Activated CD4-positive, alpha-beta T cell treated with anti-CD3 and anti-CD28 coated beads for 36 hours (primary cell): ENCODE measurements around the gene PPM1M. TPM values are rescaled to one million over a fixed set of nuclear protein-coding genes. Genes with fewer than 3 reads are reported as not detected.

ENCODE experiments used
- ATAC-seq: fragments of 200-7000 bp; cut with Tn5 transposase; one replicate; pipeline ENCODE4 v1.10.0; 2021; ENCODE audit warnings: mild to moderate bottlenecking, moderate library complexity
- CTCF ChIA-PET: fragments of 350-600 bp; sonication (Branson Sonifier 250); formaldehyde crosslinking; loops from one replicate; lab custom pipeline; 2021; ENCODE audit warnings: antibody characterized with exemption; lab: Charles Lee
- POLR2A ChIA-PET: fragments of 350-600 bp; sonication (Branson Sonifier 250); formaldehyde crosslinking; loops from one replicate; lab custom pipeline; 2021; ENCODE audit warnings: antibody characterized with exemption, inconsistent platforms; lab: Charles Lee
- DNase-seq: peaks from one replicate; pipeline ENCODE4 v3.0.0-alpha.2; 2020
- H3K27ac Mint-ChIP-seq: one replicate; pipeline ENCODE4 v1.8.0; 2021; ENCODE audit warnings: mixed read lengths
- H3K27me3 Mint-ChIP-seq: one replicate; pipeline ENCODE4 v1.8.0; 2021; ENCODE audit warnings: mixed read lengths
- H3K36me3 Mint-ChIP-seq: one replicate; pipeline ENCODE4 v1.8.0; 2021; ENCODE audit warnings: low read depth, mixed read lengths
- H3K4me1 Mint-ChIP-seq: one replicate; pipeline ENCODE4 v1.8.0; 2021; ENCODE audit warnings: mixed read lengths
- H3K4me3 Mint-ChIP-seq: one replicate; pipeline ENCODE4 v1.8.0; 2021; ENCODE audit warnings: mild to moderate bottlenecking, moderate library complexity, mixed read lengths
- H3K9me3 Mint-ChIP-seq: one replicate; pipeline ENCODE4 v1.8.0; 2021; ENCODE audit warnings: low read depth, mixed read lengths
- intact Hi-C, 2 experiments: fragments of 100-400 bp; cut with DNase I in 1 of 2; cut with micrococcal nuclease in 1 of 2; formaldehyde crosslinking; loops; one replicate each; pipeline versions ENCODE4 v1.14.2 to v1.15.1; 2022 to 2024; cut with DNase I, micrococcal nuclease
- total RNA-seq, 2 experiments: library from RNA; stranded (reverse); gene quantifications; one replicate each; pipeline ENCODE4 v1.2.3, GENCODE V29; 2021

Gene PPM1M
- total RNA-seq, 2 experiments from 2014 or later, result 52.9 to 59.2 TPM

- ChIA-PET CTCF (interaction anchor here (0.9 to 3.2 kb wide), 9 partner anchors 10 to 108 kb away, joined by 3 to 71 read pairs (median 7); no protein-coding TSS in a partner anchor), POLR2A (no interaction called here)
- no peak overlapping the region for H3K27ac Mint-ChIP-seq
- peaks cover 44% of the 10 kb centered on the region for H3K4me1 Mint-ChIP-seq
- ATAC-seq (no peak), DNase-seq (peak; percentile 4)
- no peaks in the 10 kb centered on the region for H3K27me3 Mint-ChIP-seq
- H3K36me3 Mint-ChIP-seq, result peaks cover 25% of the 10 kb centered on the region
- no peaks in the 10 kb centered on the region for H3K9me3 Mint-ChIP-seq
- H3K4me3 Mint-ChIP-seq, result no peak overlapping the region
- intact Hi-C loops, result no loop called here
Measured at GRCh38 chr3:52230461-52230860, 15.1 kb upstream of the PPM1M start.

- no peak overlapping the region for H3K4me3 Mint-ChIP-seq
- H3K27ac Mint-ChIP-seq, result no peak overlapping the region
- ChIA-PET CTCF (interaction anchor here (0.6 to 3.2 kb wide), 14 partner anchors 10 to 478 kb away, joined by 3 to 71 read pairs (median 4); no protein-coding TSS in a partner anchor), POLR2A (no interaction called here)
- H3K36me3 Mint-ChIP-seq, result peaks cover 25% of the 10 kb centered on the region
- DNase-seq, result peak; percentile 3
- H3K9me3 Mint-ChIP-seq, result no peaks in the 10 kb centered on the region
- intact Hi-C loops, result loop anchor here (1.0 kb wide), 1 partner anchor 108 kb away; no protein-coding TSS in a partner anchor
- no peaks in the 10 kb centered on the region for H3K27me3 Mint-ChIP-seq
- H3K4me1 Mint-ChIP-seq, result peaks cover 44% of the 10 kb centered on the region
- no peak for ATAC-seq
Measured at GRCh38 chr3:52230889-52231499, 14.6 kb upstream of the PPM1M start.

GRCh38 chr3:52231502-52232278 lies 13.9 kb upstream of the PPM1M start:
- H3K4me3 Mint-ChIP-seq, result no peak overlapping the region
- peak overlapping the region; percentile 63 for H3K27ac Mint-ChIP-seq
- ChIA-PET CTCF (interaction anchor here (0.5 to 3.2 kb wide), 21 partner anchors 10 to 477 kb away, joined by 3 to 71 read pairs (median 4); partner anchors contain the start of genes DNAH1 and WDR82), POLR2A (no interaction called here)
- H3K9me3 Mint-ChIP-seq, result no peaks in the 10 kb centered on the region
- intact Hi-C loops, result loop anchor here (1.0 kb wide), 1 partner anchor 108 kb away; no protein-coding TSS in a partner anchor
- DNase-seq (peak; percentile 89), ATAC-seq (peak; percentile 66)
- peaks cover 44% of the 10 kb centered on the region for H3K4me1 Mint-ChIP-seq
- H3K36me3 Mint-ChIP-seq, result peaks cover 25% of the 10 kb centered on the region
- H3K27me3 Mint-ChIP-seq, result no peaks in the 10 kb centered on the region

GRCh38 chr3:52232279-52233107 lies 13.1 kb upstream of the PPM1M start:
- ChIA-PET POLR2A (no interaction called here), CTCF (interaction anchor here (0.5 to 3.2 kb wide), 19 partner anchors 9 to 318 kb away, joined by 3 to 71 read pairs (median 4); partner anchors contain the start of genes DNAH1, GLYCTK and WDR82)
- Mint-ChIP-seq H3K27ac (peak overlapping the region; percentile 51), H3K36me3 (peaks cover 25% of the 10 kb centered on the region), H3K9me3 (no peaks in the 10 kb centered on the region), H3K4me1 (peaks cover 46% of the 10 kb centered on the region), H3K27me3 (no peaks in the 10 kb centered on the region), H3K4me3 (no peak overlapping the region)
- intact Hi-C loops, result no loop called here
- ATAC-seq, result peak; percentile 47
- DNase-seq, result peak; percentile 71

DNA sequence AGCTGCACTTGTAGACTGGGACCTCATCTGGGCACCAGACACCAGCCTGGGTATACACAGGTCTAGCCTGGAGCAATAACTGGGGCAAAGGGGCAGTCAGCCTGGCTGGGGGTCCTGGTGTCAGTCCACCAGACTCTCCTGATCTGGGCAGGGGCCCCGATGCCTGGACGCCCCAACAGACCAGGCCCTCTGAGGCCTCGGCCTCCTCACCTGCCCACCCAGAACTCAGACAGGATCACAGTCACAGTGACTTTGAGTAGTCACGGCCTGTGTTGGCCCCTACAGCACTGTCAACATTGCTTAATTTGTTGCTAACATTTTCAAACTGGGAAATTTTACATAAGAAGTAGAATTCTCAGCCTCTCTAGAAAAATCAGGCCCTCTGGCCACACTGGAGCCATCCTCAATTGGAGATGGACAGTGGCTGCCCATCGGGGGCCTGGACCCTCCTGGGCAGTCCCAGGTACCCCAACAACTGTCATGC lies 12.4 kb upstream of the PPM1M start:
- peaks cover 25% of the 10 kb centered on the region for H3K36me3 Mint-ChIP-seq
- CTCF ChIA-PET, result interaction anchor here (0.5 to 3.2 kb wide), 16 partner anchors 10 to 318 kb away, joined by 3 to 71 read pairs (median 4); partner anchors contain the start of genes DNAH1, GLYCTK and WDR82
- H3K9me3 Mint-ChIP-seq, result no peaks in the 10 kb centered on the region
- H3K4me3 Mint-ChIP-seq, result no peak overlapping the region
- ATAC-seq (no peak), DNase-seq (no peak)
- intact Hi-C loops, result no loop called here
- POLR2A ChIA-PET, result no interaction called here
- H3K4me1 Mint-ChIP-seq, result peaks cover 51% of the 10 kb centered on the region
- peak overlapping the region; percentile 51 for H3K27ac Mint-ChIP-seq
- H3K27me3 Mint-ChIP-seq, result no peaks in the 10 kb centered on the region

DNA sequence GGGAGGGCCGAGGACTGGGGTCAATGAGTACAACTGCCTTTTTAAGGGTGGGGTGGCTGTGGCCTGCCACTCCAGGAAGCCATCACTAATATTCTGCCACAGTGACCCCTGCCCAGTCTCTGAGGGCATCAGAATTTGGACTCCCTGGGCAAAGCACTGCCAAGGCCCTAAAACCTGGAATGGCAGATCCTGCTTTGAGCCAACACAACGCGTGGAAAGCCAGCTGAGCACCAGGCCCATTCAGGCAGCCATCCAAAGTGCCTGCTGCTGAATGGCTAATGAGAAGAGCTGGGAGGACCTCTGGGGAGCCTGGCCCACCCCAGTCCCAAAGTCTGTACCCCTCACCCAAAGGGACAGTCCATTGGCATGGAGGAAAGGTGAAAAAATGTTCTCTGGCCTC lies 11.6 kb upstream of the PPM1M start:
- CTCF ChIA-PET, result interaction anchor here (0.6 to 3.0 kb wide), 7 partner anchors 8 to 44 kb away, joined by 4 to 32 read pairs (median 4); partner anchors contain the start of gene TLR9
- ATAC-seq (no peak), DNase-seq (no peak)
- Mint-ChIP-seq H3K27ac (peak overlapping the region; percentile 78), H3K27me3 (no peaks in the 10 kb centered on the region), H3K36me3 (peaks cover 29% of the 10 kb centered on the region), H3K9me3 (no peaks in the 10 kb centered on the region), H3K4me3 (no peak overlapping the region), H3K4me1 (peaks cover 54% of the 10 kb centered on the region)
- intact Hi-C loops, result no loop called here
- POLR2A ChIA-PET, result no interaction called here

GRCh38 chr3:52234516-52235447 lies 10.8 kb upstream of the PPM1M start:
- CTCF ChIA-PET, result interaction anchor here (0.6 to 3.3 kb wide), 11 partner anchors 9 to 104 kb away, joined by 3 to 32 read pairs (median 4); partner anchors contain the start of genes TLR9 and WDR82
- H3K9me3 Mint-ChIP-seq, result no peaks in the 10 kb centered on the region
- intact Hi-C loops, result no loop called here
- no peaks in the 10 kb centered on the region for H3K27me3 Mint-ChIP-seq
- H3K27ac Mint-ChIP-seq, result peak overlapping the region; percentile 78
- H3K4me1 Mint-ChIP-seq, result peaks cover 55% of the 10 kb centered on the region
- DNase-seq (no peak), ATAC-seq (no peak)
- peaks cover 34% of the 10 kb centered on the region for H3K36me3 Mint-ChIP-seq
- POLR2A ChIA-PET, result interaction anchor here (0.8 kb wide), 1 partner anchor 37 kb away, joined by 3 read pairs; no protein-coding TSS in a partner anchor
- H3K4me3 Mint-ChIP-seq, result no peak overlapping the region

GRCh38 chr3:52236424-52236886 lies 9.1 kb upstream of the PPM1M start:
- peaks cover 68% of the 10 kb centered on the region for H3K4me1 Mint-ChIP-seq
- DNase-seq, result peak; percentile 6
- CTCF ChIA-PET, result interaction anchor here (0.7 to 3.3 kb wide), 7 partner anchors 15 to 103 kb away, joined by 3 to 32 read pairs (median 3); partner anchors contain the start of gene WDR82

GRCh38 chr3:52237006-52237656 lies 8.4 kb upstream of the PPM1M start:
- intact Hi-C loops, result no loop called here
- Mint-ChIP-seq H3K4me1 (peaks cover 72% of the 10 kb centered on the region), H3K9me3 (no peaks in the 10 kb centered on the region), H3K27me3 (no peaks in the 10 kb centered on the region), H3K27ac (peak overlapping the region; percentile 43), H3K4me3 (peak overlapping the region; percentile 99), H3K36me3 (peaks cover 37% of the 10 kb centered on the region)
- ATAC-seq (no peak), DNase-seq (no peak)
- ChIA-PET CTCF (interaction anchor here (0.6 to 3.3 kb wide), 10 partner anchors 10 to 251 kb away, joined by 3 to 14 read pairs (median 3); partner anchors contain the start of genes TLR9 and WDR82), POLR2A (interaction anchor here (0.7 to 1.2 kb wide), 3 partner anchors 11 to 50 kb away, joined by 3 to 9 read pairs (median 3); partner anchors contain the start of genes GLYCTK and WDR82)

More at GRCh38 chr3:52236424-52236886, 9.1 kb upstream of the PPM1M start:
- no peak for ATAC-seq
- POLR2A ChIA-PET, result no interaction called here
- peak overlapping the region; percentile 67 for H3K27ac Mint-ChIP-seq
- H3K9me3 Mint-ChIP-seq, result no peaks in the 10 kb centered on the region
- H3K4me3 Mint-ChIP-seq, result no peak overlapping the region
- intact Hi-C loops, result no loop called here
- H3K27me3 Mint-ChIP-seq, result no peaks in the 10 kb centered on the region
- peaks cover 37% of the 10 kb centered on the region for H3K36me3 Mint-ChIP-seq
